Esophagus muscularis mucosa (tissue), 4 donors: ENCODE data around the gene PTCH1. TPM values are rescaled to one million over a fixed set of nuclear protein-coding genes. Genes with fewer than 3 reads are reported as not detected.

ENCODE experiments used
- DNase-seq: peaks from one replicate; pipeline ENCODE4 v3.0.0-alpha.2; 2017; ENCODE audit errors: extremely low spot score
- H3K27ac ChIP-seq, 4 donors: fragments of 200-600 bp; sonication (generic); replicated peaks in 1 of 4; 1 replicate in 3 of 4; 2 replicates in 1 of 4; pipeline ENCODE4 v1.5.1; 2016 to 2019; ENCODE audit warnings: mild to moderate bottlenecking in 1 of 4
- H3K27me3 ChIP-seq, 4 donors: fragments of 200-600 bp; sonication (generic); one replicate each; pipeline versions ENCODE4 v1.5.1 to v1.6.0; 2016 to 2019
- H3K36me3 ChIP-seq, 4 donors: fragments of 200-600 bp; sonication (generic); one replicate each; pipeline ENCODE4 v1.5.1; 2016 to 2019
- H3K4me1 ChIP-seq, 4 donors: fragments of 200-600 bp; sonication (generic); one replicate each; pipeline ENCODE4 v1.5.1; 2016 to 2019
- H3K4me3 ChIP-seq, 4 donors: fragments of 200-600 bp; sonication (generic); 1 replicate in 2 of 4; 2 replicates in 2 of 4; pipeline ENCODE4 v1.5.1; 2016 to 2019; ENCODE audit warnings: mild to moderate bottlenecking in 4 of 4, moderate library complexity in 1 of 4
- H3K9me3 ChIP-seq, 4 donors: fragments of 200-600 bp; sonication (generic); 1 replicate in 3 of 4; 2 replicates in 1 of 4; pipeline ENCODE4 v1.5.1; 2016 to 2019
- EP300 ChIP-seq: sonication (generic); formaldehyde crosslinking; IDR thresholded peaks from one replicate; pipeline ENCODE4 v1.6.1; 2017; ENCODE audit warnings: antibody characterized with exemption
- POLR2A ChIP-seq: fragments of 450-650 bp; IDR thresholded peaks from one replicate; pipeline ENCODE4 v1.6.1; 2017; ENCODE audit warnings: antibody characterized with exemption, moderate library complexity, mild to moderate bottlenecking, low read depth
- POLR2AphosphoS5 ChIP-seq, 2 donors: sonication (generic); formaldehyde crosslinking; IDR thresholded peaks; one replicate each; pipeline ENCODE4 v1.6.1; 2017; ENCODE audit warnings: antibody characterized with exemption in 2 of 2
- WGBS: methylation state at CpG from one replicate; pipeline ENCODE4 v1.1.5; 2018; 5-methylcytosine and 5-hydroxymethylcytosine counted together
- intact Hi-C: fragments of 100-400 bp; cut with DNase I; formaldehyde crosslinking; loops from one replicate; pipeline ENCODE4 v1.15.1; 2023
- total RNA-seq, 4 donors: library from RNA; depleted of rRNA; stranded (reverse); fragments of >200 nt; gene quantifications; one replicate each; pipeline versions ENCODE4 v1.1.0 to v1.2.1, GENCODE V29; 2016
- TF ChIP-seq, protein P1 (sequence below), 3 experiments: fragments of 200-600 bp in 2 of 3; fragments of 450-650 bp in 1 of 3; sonication (generic) in 2 of 3; IDR thresholded peaks; one replicate each; pipeline ENCODE4 v1.5.1; 2017 to 2019; ENCODE audit warnings: antibody characterized with exemption in 3 of 3, mild to moderate bottlenecking in 2 of 3, moderate library complexity in 1 of 3

The PTCH1 gene
- total RNA-seq, 4 donors from 2014 or later = 10.8 to 25.1 (median 16.9) TPM

DNA sequence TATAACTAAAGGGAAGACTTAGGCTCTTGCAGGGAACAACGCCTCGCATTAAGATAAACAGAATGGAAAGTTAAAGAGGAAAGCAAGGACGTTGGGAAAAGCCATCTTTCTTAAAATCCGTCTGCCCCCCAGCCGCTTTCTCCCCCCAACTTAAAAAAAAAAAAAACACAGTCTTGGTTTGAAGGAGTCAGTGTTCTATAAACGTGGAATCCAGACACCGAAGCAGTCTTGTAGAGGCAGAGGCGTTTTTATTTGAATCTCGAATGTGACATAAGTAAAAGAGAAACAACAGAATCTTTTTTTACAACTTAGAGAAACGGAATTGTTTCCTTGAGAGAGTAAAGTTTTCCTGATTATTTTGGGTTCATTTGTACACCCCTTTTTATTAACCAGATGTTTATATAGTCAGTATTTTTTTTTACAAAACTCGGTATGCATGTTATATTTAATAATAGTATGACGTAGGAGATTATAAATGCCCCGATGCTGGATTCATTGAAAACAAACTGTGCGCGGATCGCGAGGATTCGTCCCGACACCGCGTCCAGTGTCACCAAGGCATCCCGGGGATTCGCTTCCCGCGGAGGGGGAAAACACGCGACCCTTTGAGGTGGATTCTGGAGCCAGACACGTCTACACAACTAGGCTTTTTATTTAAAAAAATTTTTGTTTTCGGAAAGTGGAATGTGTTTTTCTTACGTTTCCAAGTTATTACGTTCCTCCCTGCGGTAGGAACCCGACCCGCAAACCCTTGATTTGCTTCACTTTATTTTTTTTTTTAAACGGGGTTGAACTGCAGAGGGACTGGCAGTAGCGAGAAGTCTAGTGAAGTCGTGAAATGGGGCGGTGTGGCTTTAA lies 6.7 kb downstream of the PTCH1 start:
- peak overlapping the region; percentile 80 to 94 (median 88) for H3K4me3 ChIP-seq
- TF ChIP-seq EP300 (no peak), POLR2AphosphoS5 (IDR thresholded peaks at IDR 0.05) (peak in 1 of 2 donors; percentile 43), POLR2A (no peak)
- TF ChIP-seq, protein P1, sequence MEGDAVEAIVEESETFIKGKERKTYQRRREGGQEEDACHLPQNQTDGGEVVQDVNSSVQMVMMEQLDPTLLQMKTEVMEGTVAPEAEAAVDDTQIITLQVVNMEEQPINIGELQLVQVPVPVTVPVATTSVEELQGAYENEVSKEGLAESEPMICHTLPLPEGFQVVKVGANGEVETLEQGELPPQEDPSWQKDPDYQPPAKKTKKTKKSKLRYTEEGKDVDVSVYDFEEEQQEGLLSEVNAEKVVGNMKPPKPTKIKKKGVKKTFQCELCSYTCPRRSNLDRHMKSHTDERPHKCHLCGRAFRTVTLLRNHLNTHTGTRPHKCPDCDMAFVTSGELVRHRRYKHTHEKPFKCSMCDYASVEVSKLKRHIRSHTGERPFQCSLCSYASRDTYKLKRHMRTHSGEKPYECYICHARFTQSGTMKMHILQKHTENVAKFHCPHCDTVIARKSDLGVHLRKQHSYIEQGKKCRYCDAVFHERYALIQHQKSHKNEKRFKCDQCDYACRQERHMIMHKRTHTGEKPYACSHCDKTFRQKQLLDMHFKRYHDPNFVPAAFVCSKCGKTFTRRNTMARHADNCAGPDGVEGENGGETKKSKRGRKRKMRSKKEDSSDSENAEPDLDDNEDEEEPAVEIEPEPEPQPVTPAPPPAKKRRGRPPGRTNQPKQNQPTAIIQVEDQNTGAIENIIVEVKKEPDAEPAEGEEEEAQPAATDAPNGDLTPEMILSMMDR (IDR thresholded peaks at IDR 0.05) = no peak
- H3K27ac ChIP-seq = peak overlapping the region; percentile 87 to 94 (median 94)
- peaks cover 0 to 5% (median under 1%) of the 10 kb centered on the region in 4 donors for H3K27me3 ChIP-seq
- intact Hi-C loops = loop anchor here (5.0 kb wide), 1 partner anchor 707 kb away; no protein-coding TSS in a partner anchor
- peaks cover 24 to 31% (median 30%) of the 10 kb centered on the region in 4 donors for H3K4me1 ChIP-seq
- no peak for DNase-seq
- H3K9me3 ChIP-seq = no peaks in the 10 kb centered on the region
- 1% methylated on average over 38 of the region's 38 CpGs for WGBS
- no peaks in the 10 kb centered on the region for H3K36me3 ChIP-seq

DNA sequence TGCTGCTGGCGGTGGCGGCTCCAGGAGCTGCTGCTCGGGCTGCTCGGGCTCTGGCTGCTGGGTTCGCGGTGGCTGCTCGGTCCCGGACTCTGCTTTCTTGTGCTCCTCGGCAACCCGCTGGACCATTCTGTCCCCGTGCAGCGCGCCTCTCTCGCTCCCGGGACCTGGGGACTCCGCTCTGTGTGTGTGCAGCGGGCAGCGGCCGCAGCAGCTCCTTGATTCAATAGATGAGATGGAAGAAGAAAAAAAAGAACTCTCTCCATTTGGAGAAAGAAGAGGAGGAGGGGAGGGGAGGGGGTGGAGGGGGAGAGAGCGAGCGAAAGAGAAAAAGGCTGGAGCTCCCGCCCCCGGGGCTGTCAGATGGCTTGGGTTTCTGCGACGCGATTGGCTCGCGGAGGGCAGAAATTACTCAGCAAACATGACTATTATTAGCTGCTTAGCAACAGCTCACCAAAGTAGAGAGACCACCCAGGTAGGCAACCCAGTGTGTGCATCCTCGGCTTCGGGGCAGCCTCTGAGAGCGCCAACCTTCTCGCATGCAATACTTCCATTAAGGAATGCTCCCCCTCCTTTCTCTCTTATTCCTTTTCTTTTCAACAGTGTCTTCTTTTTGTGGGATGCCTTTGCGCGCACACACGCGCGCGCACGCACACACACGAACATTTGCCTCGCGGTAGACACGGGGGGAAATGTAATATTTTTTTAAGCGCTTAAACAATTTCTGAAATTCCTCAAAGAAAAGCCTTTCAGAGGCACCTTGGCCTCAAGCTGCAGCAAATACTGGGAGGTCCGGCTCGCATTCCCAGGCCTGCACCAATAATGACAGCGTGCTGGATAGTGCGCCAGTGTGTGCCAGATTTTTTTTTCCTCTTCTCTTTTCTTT lies 7.6 kb downstream of the PTCH1 start:
- H3K4me3 ChIP-seq = peak overlapping the region; percentile 80 to 94 (median 88)
- peaks cover 0 to 5% (median 0%) of the 10 kb centered on the region in 4 donors for H3K27me3 ChIP-seq
- H3K4me1 ChIP-seq = peaks cover 30 to 39% (median 38%) of the 10 kb centered on the region in 4 donors
- peak overlapping the region; percentile 87 to 94 (median 94) for H3K27ac ChIP-seq
- TF ChIP-seq POLR2AphosphoS5 (IDR thresholded peaks at IDR 0.05) (peak; percentile 31 to 45), EP300 (no peak)
- no peaks in the 10 kb centered on the region for H3K36me3 ChIP-seq
- no peaks in the 10 kb centered on the region for H3K9me3 ChIP-seq
- WGBS = under 1% methylated on average over 46 of the region's 48 CpGs
- DNase-seq = no peak
- intact Hi-C loops = no loop called here

DNA sequence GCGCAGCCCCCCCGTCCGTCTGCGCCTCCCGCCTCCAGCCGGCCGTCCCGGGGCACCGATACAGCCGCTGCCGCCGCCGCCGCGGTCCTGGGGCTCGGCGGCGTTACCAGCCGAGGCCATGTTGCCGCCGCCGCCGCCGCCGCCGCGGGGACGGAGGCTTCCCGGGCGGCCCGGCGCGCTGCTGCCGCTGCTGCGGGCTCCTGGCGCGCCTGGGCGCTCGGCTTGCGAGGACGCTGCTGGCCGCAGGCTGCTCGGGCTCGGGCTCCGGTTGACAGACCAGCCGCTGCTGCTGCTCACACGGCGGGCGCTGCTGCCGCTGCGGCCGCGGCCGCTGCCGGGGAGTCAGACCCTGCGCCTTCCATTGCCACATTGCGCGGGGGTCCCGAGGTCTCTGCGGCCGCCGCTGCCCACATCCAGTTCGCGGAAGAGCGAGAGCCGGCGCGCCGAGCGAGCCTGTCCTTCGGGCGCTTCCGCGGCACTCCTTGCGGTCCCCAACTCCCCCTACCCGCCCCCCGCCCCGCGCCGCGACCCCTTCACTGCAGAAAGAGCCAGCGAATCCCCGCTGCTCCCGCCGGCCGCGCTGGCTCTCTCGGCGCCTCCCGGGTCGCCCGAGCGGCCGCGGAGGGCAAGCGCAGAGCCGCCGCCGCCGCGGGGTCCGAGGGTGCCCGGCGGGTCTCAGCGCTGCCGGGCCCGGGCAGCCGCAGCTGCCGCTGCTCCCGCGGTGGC lies 8.4 kb downstream of the PTCH1 start:
- H3K36me3 ChIP-seq = no peaks in the 10 kb centered on the region
- H3K27me3 ChIP-seq = no peaks in the 10 kb centered on the region
- peak overlapping the region; percentile 87 to 94 (median 94) for H3K27ac ChIP-seq
- DNase-seq = no peak
- peak overlapping the region; percentile 80 to 94 (median 88) for H3K4me3 ChIP-seq
- H3K4me1 ChIP-seq = peaks cover 33 to 43% (median 41%) of the 10 kb centered on the region in 4 donors
- intact Hi-C loops = no loop called here
- no peaks in the 10 kb centered on the region for H3K9me3 ChIP-seq
- TF ChIP-seq POLR2A (no peak), POLR2AphosphoS5 (IDR thresholded peaks at IDR 0.05) (no peak), EP300 (no peak)
- TF ChIP-seq, protein P1 (IDR thresholded peaks at IDR 0.05) = no peak
- no CpG with 5 or more reads among the region's 111 CpGs for WGBS

DNA sequence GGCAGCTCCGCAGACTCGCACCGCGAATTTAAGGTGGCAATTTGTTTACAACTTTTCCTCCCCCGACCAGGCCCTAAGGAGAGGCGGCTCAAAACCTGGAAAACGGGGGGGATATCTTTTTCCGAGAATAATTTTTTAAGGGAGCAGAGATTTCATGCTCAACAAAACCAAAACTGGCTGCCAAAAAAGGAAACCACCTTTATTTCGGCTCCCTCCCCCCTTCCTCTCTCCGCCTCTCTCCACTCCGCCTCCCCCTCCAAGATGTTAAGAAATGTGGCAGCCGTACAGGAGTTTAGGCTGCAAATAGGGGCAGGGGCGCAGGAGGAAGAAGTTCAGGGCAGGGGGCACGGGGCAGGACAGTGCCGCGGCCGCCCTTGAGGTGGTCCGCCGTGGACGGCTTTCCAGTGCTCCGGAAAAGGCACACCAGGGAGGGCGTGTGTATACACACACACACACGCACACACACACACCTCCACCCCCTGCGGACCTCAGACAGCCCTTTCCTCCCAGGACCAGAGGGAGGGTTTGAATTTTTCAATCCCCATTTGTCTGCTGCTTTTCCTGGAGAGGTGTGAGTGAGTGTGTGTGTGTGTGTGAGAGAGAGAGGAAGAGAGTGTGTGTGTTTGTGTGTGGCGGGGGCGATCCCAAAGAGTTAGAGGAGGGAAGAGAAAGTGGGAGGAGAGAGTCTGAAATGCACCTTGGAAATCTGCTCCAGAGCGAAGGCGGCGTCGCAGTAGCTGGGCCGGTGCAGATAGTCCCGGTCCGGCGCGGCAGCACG lies 9.1 kb downstream of the PTCH1 start:
- H3K9me3 ChIP-seq = no peaks in the 10 kb centered on the region
- TF ChIP-seq POLR2AphosphoS5 (IDR thresholded peaks at IDR 0.05) (peak in 1 of 2 donors; percentile 37), EP300 (no peak), POLR2A (no peak)
- TF ChIP-seq, protein P1 (IDR thresholded peaks at IDR 0.05) = no peak
- no peaks in the 10 kb centered on the region for H3K27me3 ChIP-seq
- H3K36me3 ChIP-seq = no peaks in the 10 kb centered on the region
- H3K27ac ChIP-seq = peak overlapping the region; percentile 87 to 94 (median 94)
- DNase-seq = no peak
- peak overlapping the region; percentile 80 to 94 (median 88) for H3K4me3 ChIP-seq
- WGBS = under 1% methylated on average over 31 of the region's 36 CpGs
- peaks cover 38 to 47% (median 41%) of the 10 kb centered on the region in 4 donors for H3K4me1 ChIP-seq
- intact Hi-C loops = no loop called here
